ENCODE results near the gene XIAP.

Gene XIAP

GRCh38 chrX:123943074-123943473 is 83.2 kb downstream of the XIAP start:
- Histone ChIP-seq H3F3A (ENCODE audit: insufficient read depth) (no peaks in the 10 kb centered on the region), H3K79me2 (ENCODE audit: insufficient read depth, low read length) (no peaks in the 10 kb centered on the region), H3K9me3 (ENCODE audit: insufficient read depth, low read length) (no peaks in the 10 kb centered on the region), H3K36me3 (ENCODE audit: low read length) (no peaks in the 10 kb centered on the region), H3K27me3 (ENCODE audit: low read length) (no peaks in the 10 kb centered on the region), H3K9ac (ENCODE audit: low read length) (no peak overlapping the region), H3K4me2 (ENCODE audit: low read depth, low read length, poor library complexity, severe bottlenecking) (no peak overlapping the region), H4K20me1 (ENCODE audit: low read depth, low read length) (no peaks in the 10 kb centered on the region), H3K27ac (ENCODE audit: low read depth, low read length) (no peak overlapping the region), H2AFZ (ENCODE audit: low read depth, low read length, severe bottlenecking) (no peak overlapping the region), H3K4me3 (ENCODE audit: insufficient read depth, low read length, poor library complexity, severe bottlenecking) (no peak overlapping the region), H3K9me2 (replicated peaks; ENCODE audit: insufficient read depth, low read length) (no peaks in the 10 kb centered on the region)
- TF ChIP-seq CTCF (IDR thresholded peaks at IDR 0.05; ENCODE audit: insufficient read depth, low read length, poor library complexity, severe bottlenecking): no peak
- no peak for TF ChIP-seq EZH2phosphoT487 (conservative IDR thresholded peaks at IDR 0.05; ENCODE audit: low read length)

- no peak for TF ChIP-seq EZH2phosphoT487 (conservative IDR thresholded peaks at IDR 0.05; ENCODE audit: low read length)
- no peak for TF ChIP-seq CTCF (IDR thresholded peaks at IDR 0.05; ENCODE audit: insufficient read depth, low read length, poor library complexity, severe bottlenecking)
These were observed 83.6 kb downstream of the XIAP start for GRCh38 chrX:123943488-123943887.

GRCh38 chrX:123949846-123950245 is 90.0 kb downstream of the XIAP start:
- Histone ChIP-seq H4K20me1 (ENCODE audit: low read depth, low read length) (no peaks in the 10 kb centered on the region), H3K4me3 (ENCODE audit: insufficient read depth, low read length, poor library complexity, severe bottlenecking) (no peak overlapping the region), H3K4me2 (ENCODE audit: low read depth, low read length, poor library complexity, severe bottlenecking) (no peak overlapping the region), H3K9me2 (replicated peaks; ENCODE audit: insufficient read depth, low read length) (no peaks in the 10 kb centered on the region), H3F3A (ENCODE audit: insufficient read depth) (no peaks in the 10 kb centered on the region), H2AFZ (ENCODE audit: low read depth, low read length, severe bottlenecking) (no peak overlapping the region), H3K79me2 (ENCODE audit: insufficient read depth, low read length) (no peaks in the 10 kb centered on the region), H3K9ac (ENCODE audit: low read length) (no peak overlapping the region), H3K9me3 (ENCODE audit: insufficient read depth, low read length) (no peaks in the 10 kb centered on the region), H3K27ac (ENCODE audit: low read depth, low read length) (no peak overlapping the region), H3K36me3 (ENCODE audit: low read length) (no peaks in the 10 kb centered on the region), H3K27me3 (ENCODE audit: low read length) (no peaks in the 10 kb centered on the region)
- TF ChIP-seq CTCF (IDR thresholded peaks at IDR 0.05; ENCODE audit: insufficient read depth, low read length, poor library complexity, severe bottlenecking) (no peak), EZH2phosphoT487 (conservative IDR thresholded peaks at IDR 0.05; ENCODE audit: low read length) (no peak)

More at GRCh38 chrX:123943488-123943887, 83.6 kb downstream of the XIAP start:
- Histone ChIP-seq H4K20me1 (ENCODE audit: low read depth, low read length) (no peaks in the 10 kb centered on the region), H3K27ac (ENCODE audit: low read depth, low read length) (no peak overlapping the region), H3K79me2 (ENCODE audit: insufficient read depth, low read length) (no peaks in the 10 kb centered on the region), H2AFZ (ENCODE audit: low read depth, low read length, severe bottlenecking) (no peak overlapping the region), H3F3A (ENCODE audit: insufficient read depth) (no peaks in the 10 kb centered on the region), H3K27me3 (ENCODE audit: low read length) (no peaks in the 10 kb centered on the region), H3K9me2 (replicated peaks; ENCODE audit: insufficient read depth, low read length) (no peaks in the 10 kb centered on the region), H3K9ac (ENCODE audit: low read length) (no peak overlapping the region), H3K9me3 (ENCODE audit: insufficient read depth, low read length) (no peaks in the 10 kb centered on the region), H3K4me3 (ENCODE audit: insufficient read depth, low read length, poor library complexity, severe bottlenecking) (no peak overlapping the region), H3K4me2 (ENCODE audit: low read depth, low read length, poor library complexity, severe bottlenecking) (no peak overlapping the region), H3K36me3 (ENCODE audit: low read length) (no peaks in the 10 kb centered on the region)

All from SU-DHL-6 (cell line).